Astrocyte (in vitro differentiated cells and primary cell): ENCODE measurements around the gene N4BP2.

Experiments
- EZH2 ChIP-seq: IDR thresholded peaks from 2 replicates; pipeline ENCODE4 v1.6.1; 2012; ENCODE audit warnings: mild to moderate bottlenecking, low read length, inconsistent platforms; ENCODE audit not compliant: insufficient read depth
- TF ChIP-seq, protein P1 (sequence below): IDR thresholded peaks from 2 replicates; pipeline ENCODE4 v1.5.1; 2011; ENCODE audit warnings: low read depth, mild to moderate bottlenecking, inconsistent platforms, low read length, moderate library complexity; ENCODE audit not compliant: insufficient read depth

DNA sequence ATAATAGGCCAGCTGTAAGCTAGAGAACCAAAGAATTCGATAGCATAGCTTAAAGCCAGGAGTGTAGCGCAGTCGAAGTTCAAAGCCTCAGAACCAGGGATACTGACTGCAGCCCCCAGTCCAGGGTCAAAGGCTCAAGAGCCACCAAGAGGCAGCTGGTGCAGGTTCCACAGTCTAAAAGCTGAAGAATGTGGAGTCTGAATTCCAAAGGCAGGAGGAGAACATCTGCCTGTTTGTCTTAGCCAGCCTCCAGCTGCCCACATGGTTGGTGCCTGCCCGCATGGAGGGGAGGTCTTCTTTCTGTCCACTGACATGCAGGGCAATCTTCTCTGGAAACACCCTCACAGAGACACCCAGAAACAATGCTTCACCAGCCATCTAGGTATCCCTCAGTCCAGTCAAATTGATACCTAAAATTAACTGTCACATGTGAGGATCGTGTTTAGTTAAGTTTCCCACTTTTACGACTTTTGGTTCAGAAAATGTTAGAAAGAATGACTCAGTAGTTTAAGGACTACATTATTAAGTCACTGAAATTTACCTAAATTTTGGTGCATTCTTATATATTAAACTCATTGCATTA lies 87.4 kb downstream of the N4BP2 start:
- TF ChIP-seq, protein P1, sequence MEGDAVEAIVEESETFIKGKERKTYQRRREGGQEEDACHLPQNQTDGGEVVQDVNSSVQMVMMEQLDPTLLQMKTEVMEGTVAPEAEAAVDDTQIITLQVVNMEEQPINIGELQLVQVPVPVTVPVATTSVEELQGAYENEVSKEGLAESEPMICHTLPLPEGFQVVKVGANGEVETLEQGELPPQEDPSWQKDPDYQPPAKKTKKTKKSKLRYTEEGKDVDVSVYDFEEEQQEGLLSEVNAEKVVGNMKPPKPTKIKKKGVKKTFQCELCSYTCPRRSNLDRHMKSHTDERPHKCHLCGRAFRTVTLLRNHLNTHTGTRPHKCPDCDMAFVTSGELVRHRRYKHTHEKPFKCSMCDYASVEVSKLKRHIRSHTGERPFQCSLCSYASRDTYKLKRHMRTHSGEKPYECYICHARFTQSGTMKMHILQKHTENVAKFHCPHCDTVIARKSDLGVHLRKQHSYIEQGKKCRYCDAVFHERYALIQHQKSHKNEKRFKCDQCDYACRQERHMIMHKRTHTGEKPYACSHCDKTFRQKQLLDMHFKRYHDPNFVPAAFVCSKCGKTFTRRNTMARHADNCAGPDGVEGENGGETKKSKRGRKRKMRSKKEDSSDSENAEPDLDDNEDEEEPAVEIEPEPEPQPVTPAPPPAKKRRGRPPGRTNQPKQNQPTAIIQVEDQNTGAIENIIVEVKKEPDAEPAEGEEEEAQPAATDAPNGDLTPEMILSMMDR, result no peak
- no peak for TF ChIP-seq EZH2
